HG03521 (cell line): ENCODE results near the gene PRDX4.
"Not testable (repeated sequence)": the region's sequence is repeated elsewhere in the genome, so short reads cannot be mapped to it uniquely, and the experiment has no call there.

Experiments
- ATAC-seq: cut with Tn5 transposase; IDR thresholded peaks from one replicate; pipeline ENCODE4 v1.9.1; 2021; ENCODE audit warnings: mild to moderate bottlenecking, moderate library complexity; ENCODE audit not compliant: unreplicated experiment

The PRDX4 gene

GRCh38 chrX:23667239-23668177 lies at the start of gene PRDX4:
Gene PRDX4 (plus strand): TSS chrX:23667493. CDS start chrX:23667571, 78 bp downstream.
- ATAC-seq: peak; percentile 70

GRCh38 chrX:23621621-23622265 lies 45.5 kb upstream of the PRDX4 start:
- no peak for ATAC-seq

GRCh38 chrX:23623797-23624196 lies 43.5 kb upstream of the PRDX4 start:
- ATAC-seq: no peak

GRCh38 chrX:23626651-23627050 lies 40.6 kb upstream of the PRDX4 start:
- ATAC-seq: no peak

- no peak for ATAC-seq
These were observed 39.2 kb upstream of the PRDX4 start for GRCh38 chrX:23628131-23628530.

GRCh38 chrX:23631136-23631535 lies 36.2 kb upstream of the PRDX4 start:
- no peak for ATAC-seq

GRCh38 chrX:23633834-23634580 lies 33.3 kb upstream of the PRDX4 start:
- ATAC-seq: no peak

- ATAC-seq: no peak
These were observed 30.1 kb upstream of the PRDX4 start for GRCh38 chrX:23637187-23637586.

GRCh38 chrX:23643020-23643419 lies 24.3 kb upstream of the PRDX4 start:
- no peak for ATAC-seq

- no peak for ATAC-seq
These were observed 22.5 kb upstream of the PRDX4 start for GRCh38 chrX:23644744-23645143.

- ATAC-seq: no peak
These were observed 11.2 kb upstream of the PRDX4 start for GRCh38 chrX:23656091-23656490.

GRCh38 chrX:23656684-23657083 lies 10.6 kb upstream of the PRDX4 start:
- no peak for ATAC-seq

GRCh38 chrX:23659339-23659738 lies 8.0 kb upstream of the PRDX4 start:
- no peak for ATAC-seq

- not testable (repeated sequence) for ATAC-seq
These were observed 7.1 kb upstream of the PRDX4 start for GRCh38 chrX:23660083-23660765.

GRCh38 chrX:23660766-23661132 lies 6.5 kb upstream of the PRDX4 start:
- ATAC-seq: no peak

- no peak for ATAC-seq
These were observed 5.6 kb upstream of the PRDX4 start for GRCh38 chrX:23661671-23662070.

GRCh38 chrX:23662187-23662586 lies 5.1 kb upstream of the PRDX4 start:
- no peak for ATAC-seq

GRCh38 chrX:23662853-23663252 lies 4.4 kb upstream of the PRDX4 start:
- ATAC-seq: no peak

- ATAC-seq: no peak
These were observed 2.8 kb upstream of the PRDX4 start for GRCh38 chrX:23664496-23664895.

GRCh38 chrX:23666282-23666681 lies 1.0 kb upstream of the PRDX4 start:
- ATAC-seq: no peak

- no peak for ATAC-seq
These were observed 1.0 kb downstream of the PRDX4 start for GRCh38 chrX:23668335-23668734.
